Ishikawa (cell line): ENCODE measurements around the gene CCL16.

ENCODE experiments used
- CEBPB ChIP-seq: IDR thresholded peaks from 2 replicates; pipeline ENCODE4 v1.6.1; 2012
- CREB1 ChIP-seq: IDR thresholded peaks from 2 replicates; pipeline ENCODE4 v1.6.1; 2012; ENCODE audit warnings: low read depth
- EGR1 ChIP-seq: IDR thresholded peaks from 2 replicates; pipeline ENCODE4 v1.6.1; 2012
- EP300 ChIP-seq: IDR thresholded peaks from 2 replicates; pipeline ENCODE4 v1.6.1; 2012; ENCODE audit warnings: borderline replicate concordance
- FOXM1 ChIP-seq: IDR thresholded peaks from 2 replicates; pipeline ENCODE4 v1.6.1; 2012; ENCODE audit warnings: low read depth, borderline replicate concordance
- MAX ChIP-seq: IDR thresholded peaks from 2 replicates; pipeline ENCODE4 v1.6.1; 2012
- NFIC ChIP-seq: IDR thresholded peaks from 2 replicates; pipeline ENCODE4 v1.6.1; 2012
- RAD21 ChIP-seq: IDR thresholded peaks from 2 replicates; pipeline ENCODE4 v1.6.1; 2012; ENCODE audit warnings: low read depth
- REST ChIP-seq: IDR thresholded peaks from 2 replicates; pipeline ENCODE4 v1.6.1; 2012; ENCODE audit warnings: low read depth, mild to moderate bottlenecking
- TAF1 ChIP-seq: IDR thresholded peaks from 2 replicates; pipeline ENCODE4 v1.6.1; 2012; ENCODE audit warnings: low read depth, mild to moderate bottlenecking
- TCF12 ChIP-seq: IDR thresholded peaks from 2 replicates; pipeline ENCODE4 v1.6.1; 2012; ENCODE audit warnings: low read depth
- TEAD4 ChIP-seq: IDR thresholded peaks from 2 replicates; pipeline ENCODE4 v1.6.1; 2012
- YY1 ChIP-seq: IDR thresholded peaks from 2 replicates; pipeline ENCODE4 v1.6.1; 2012; ENCODE audit warnings: low read depth
- ZBTB7A ChIP-seq: IDR thresholded peaks from 2 replicates; pipeline ENCODE4 v1.6.1; 2012; ENCODE audit warnings: low read depth
- TF ChIP-seq, protein P1 (sequence below): IDR thresholded peaks from 2 replicates; pipeline ENCODE4 v1.6.1; 2012

The CCL16 gene

GRCh38 chr17:36008998-36009665, 27.8 kb upstream of the CCL16 start:
- TF ChIP-seq REST (no peak), TEAD4 (no peak)

- no peak for TF ChIP-seq NFIC
- no peak for TF ChIP-seq EP300
- no peak for TF ChIP-seq TCF12
- no peak for TF ChIP-seq MAX
- no peak for TF ChIP-seq YY1
- TF ChIP-seq FOXM1, result no peak
- no peak for TF ChIP-seq RAD21
- no peak for TF ChIP-seq EGR1
- TF ChIP-seq TEAD4, result no peak
- TF ChIP-seq TAF1, result no peak
These were observed 23.4 kb upstream of the CCL16 start for GRCh38 chr17:36004594-36005108.

DNA sequence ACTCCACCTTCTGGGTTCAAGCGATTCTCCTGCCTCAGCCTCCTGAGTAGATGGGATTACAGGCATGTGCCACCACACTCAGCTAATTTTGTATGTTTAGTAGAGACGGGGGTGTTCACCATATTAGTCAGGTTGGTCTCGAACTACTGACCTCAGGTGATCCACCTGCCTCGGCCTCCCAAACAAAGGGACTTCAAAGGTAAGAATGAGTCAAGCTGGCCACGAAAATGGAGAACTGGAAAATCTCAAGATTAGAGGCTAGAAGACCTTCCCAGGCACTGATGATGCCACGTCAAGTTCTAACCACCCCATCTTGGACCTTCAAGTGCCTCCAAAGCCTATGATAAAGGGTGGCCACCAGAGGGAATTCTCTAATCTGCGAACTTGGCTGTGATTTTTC, 21.3 kb upstream of the CCL16 start:
- TF ChIP-seq REST (no peak), CEBPB (no peak), ZBTB7A (no peak), EP300 (no peak), FOXM1 (no peak), YY1 (no peak), CREB1 (no peak), TAF1 (no peak), TEAD4 (no peak), RAD21 (no peak), MAX (no peak), TCF12 (no peak), NFIC (no peak)
- TF ChIP-seq, protein P1, sequence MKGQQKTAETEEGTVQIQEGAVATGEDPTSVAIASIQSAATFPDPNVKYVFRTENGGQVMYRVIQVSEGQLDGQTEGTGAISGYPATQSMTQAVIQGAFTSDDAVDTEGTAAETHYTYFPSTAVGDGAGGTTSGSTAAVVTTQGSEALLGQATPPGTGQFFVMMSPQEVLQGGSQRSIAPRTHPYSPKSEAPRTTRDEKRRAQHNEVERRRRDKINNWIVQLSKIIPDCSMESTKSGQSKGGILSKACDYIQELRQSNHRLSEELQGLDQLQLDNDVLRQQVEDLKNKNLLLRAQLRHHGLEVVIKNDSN, result no peak

DNA sequence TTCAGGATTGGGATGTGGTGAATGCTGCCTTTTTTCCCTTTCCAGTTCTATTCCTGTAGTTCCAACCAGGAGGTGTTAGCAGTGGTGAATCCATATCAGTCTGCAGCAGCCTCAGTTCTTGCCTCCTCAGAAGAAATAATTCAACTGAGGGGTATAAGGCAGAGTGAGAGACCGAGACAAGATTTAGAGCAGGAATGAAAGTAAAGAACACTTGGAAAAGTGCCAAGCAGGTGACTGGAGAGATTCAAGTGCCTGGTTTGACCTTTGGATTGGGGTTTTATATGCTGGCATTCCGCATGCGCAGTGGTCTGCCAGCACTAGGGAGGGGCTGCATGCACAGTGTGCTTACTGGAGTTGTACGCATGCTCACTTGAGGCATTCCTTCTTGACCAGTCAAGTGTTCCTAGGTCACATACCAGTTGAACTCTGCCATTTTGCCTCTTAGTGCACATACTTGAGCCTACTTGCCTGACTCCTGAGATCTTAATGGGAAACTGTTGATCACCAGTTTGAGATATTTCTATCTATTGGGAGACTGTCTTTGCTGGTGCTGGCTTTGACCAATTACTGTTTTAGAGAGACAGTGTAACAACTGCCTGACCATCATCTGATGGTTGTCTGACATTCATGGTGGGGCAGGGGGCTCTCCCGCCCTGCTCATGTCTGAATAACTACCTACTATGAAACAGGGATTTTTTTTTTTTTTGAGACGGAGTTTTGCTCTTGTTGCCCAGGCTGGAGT, 20.7 kb upstream of the CCL16 start:
- TF ChIP-seq CEBPB, result no peak
- no peak for TF ChIP-seq TCF12
- TF ChIP-seq EGR1, result no peak
- TF ChIP-seq CREB1, result no peak

DNA sequence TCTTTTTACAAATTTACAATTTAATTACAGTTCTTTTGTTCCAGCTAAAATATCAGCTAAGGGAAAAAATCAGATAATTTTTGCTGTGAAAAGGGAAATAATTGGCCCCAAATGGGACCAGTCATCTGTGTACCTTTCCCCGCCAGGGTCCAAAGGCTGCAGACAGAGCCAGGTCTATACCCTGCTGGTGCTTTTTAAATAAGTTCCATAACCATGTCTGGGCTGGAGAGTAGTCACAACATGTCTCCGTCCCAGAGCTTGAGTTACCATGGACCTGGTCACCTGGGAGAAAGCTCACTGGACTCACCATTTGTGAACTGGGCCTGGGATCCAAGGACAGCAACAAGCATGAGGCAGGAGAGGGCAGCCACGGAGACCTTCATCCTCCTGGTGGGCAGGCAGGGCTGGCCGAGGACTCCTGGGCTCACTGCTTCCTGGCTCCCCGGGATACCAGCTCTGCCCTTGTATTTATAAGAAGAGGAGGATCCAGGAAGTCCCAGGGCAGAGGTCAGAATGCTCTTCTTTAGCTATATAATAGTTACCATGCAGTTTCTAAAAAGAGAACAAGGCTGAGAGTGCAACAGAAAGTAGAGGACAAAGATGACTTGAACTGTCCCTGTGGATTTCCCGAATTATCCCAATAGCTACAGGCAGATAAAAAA, 19.9 kb upstream of the CCL16 start, which contains the start of gene CCL15:
Gene CCL15 (minus strand): TSS at position 444 of the 662 bp plus-strand sequence. CDS start 61 bp downstream, at position 383.
- TF ChIP-seq REST, result no peak
- no peak for TF ChIP-seq TAF1
- TF ChIP-seq NFIC, result no peak
- no peak for TF ChIP-seq RAD21
- TF ChIP-seq, protein P1, result no peak
- TF ChIP-seq TCF12, result no peak
